ENCODE results near the gene PFKFB3. TPM values are rescaled to one million over a fixed set of nuclear protein-coding genes. Genes with fewer than 3 reads are reported as not detected.

PFKFB3 gene
- total RNA-seq, 1 donor = 19.2 TPM

DNA sequence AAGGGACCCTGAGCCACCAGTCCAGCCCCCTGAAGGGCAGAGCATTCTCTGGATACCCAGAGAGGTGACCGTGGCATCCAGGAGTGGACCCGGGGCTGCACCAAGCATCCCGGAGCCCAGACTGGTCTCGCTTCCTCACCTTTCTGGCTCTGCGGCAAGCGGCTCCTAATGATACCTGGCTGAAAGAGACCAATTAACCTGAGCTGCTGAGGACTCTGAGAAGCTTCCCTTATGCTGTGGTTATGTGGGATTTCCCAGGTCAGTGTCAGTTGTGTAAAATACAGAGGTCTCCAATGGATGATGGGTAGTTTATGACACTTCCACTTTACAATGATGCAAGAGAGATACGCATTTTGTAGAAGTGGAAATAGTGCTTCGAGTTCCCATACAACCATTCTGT lies 51.5 kb downstream of the PFKFB3 start:
- TF ChIP-seq, protein P1, sequence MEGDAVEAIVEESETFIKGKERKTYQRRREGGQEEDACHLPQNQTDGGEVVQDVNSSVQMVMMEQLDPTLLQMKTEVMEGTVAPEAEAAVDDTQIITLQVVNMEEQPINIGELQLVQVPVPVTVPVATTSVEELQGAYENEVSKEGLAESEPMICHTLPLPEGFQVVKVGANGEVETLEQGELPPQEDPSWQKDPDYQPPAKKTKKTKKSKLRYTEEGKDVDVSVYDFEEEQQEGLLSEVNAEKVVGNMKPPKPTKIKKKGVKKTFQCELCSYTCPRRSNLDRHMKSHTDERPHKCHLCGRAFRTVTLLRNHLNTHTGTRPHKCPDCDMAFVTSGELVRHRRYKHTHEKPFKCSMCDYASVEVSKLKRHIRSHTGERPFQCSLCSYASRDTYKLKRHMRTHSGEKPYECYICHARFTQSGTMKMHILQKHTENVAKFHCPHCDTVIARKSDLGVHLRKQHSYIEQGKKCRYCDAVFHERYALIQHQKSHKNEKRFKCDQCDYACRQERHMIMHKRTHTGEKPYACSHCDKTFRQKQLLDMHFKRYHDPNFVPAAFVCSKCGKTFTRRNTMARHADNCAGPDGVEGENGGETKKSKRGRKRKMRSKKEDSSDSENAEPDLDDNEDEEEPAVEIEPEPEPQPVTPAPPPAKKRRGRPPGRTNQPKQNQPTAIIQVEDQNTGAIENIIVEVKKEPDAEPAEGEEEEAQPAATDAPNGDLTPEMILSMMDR (IDR thresholded peaks at IDR 0.05; ENCODE audit: extremely low read depth, low read depth, low read length) = no peak
- no peak for DNase-seq (ENCODE audit: insufficient read length, low spot score, missing footprints)
- no peak overlapping the region for H3K4me2 ChIP-seq (ENCODE audit: insufficient read depth, low read length)

DNA sequence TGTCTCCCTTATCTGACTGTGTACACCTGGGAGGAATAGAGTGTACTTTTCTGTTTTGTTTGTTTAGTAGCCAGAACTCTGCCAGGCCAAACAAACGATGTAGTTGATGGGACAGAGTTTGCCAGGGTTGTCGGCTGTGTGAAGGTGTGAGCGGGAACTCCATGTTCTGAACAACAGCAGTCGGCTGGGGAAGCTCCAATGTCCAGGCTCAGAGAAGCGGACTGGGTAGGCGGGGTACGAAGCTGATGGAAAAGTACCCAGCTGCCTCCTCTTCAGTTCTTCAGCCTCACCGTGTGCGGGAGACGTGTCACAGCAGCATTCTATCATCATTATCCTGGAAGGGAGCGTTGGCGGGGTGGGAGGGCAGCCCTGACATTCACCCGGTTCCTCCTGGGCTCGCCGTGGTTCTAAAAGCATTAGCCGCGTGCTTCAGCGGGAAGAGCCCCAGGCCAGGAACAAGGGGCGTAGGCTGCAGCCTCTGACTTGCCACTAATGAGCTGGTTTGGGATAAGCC lies 52.9 kb downstream of the PFKFB3 start:
- Histone ChIP-seq H3K9me3 (ENCODE audit: low read depth, low read length) (no peaks in the 10 kb centered on the region), H3K4me1 (ENCODE audit: insufficient read depth, low read length) (no peaks in the 10 kb centered on the region), H2AFZ (ENCODE audit: low read length) (no peak overlapping the region), H3K27ac (ENCODE audit: low read depth, low read length) (no peak overlapping the region), H3K27me3 (ENCODE audit: insufficient read depth, low read length) (no peaks in the 10 kb centered on the region), H3K36me3 (ENCODE audit: insufficient read depth, low read length) (no peaks in the 10 kb centered on the region), H4K20me1 (ENCODE audit: insufficient read depth, low read length) (no peaks in the 10 kb centered on the region), H3K4me2 (ENCODE audit: insufficient read depth, low read length) (no peak overlapping the region), H3K4me3 (ENCODE audit: insufficient read depth, low read length) (no peak overlapping the region), H3K79me2 (ENCODE audit: insufficient read depth, low read length) (no peaks in the 10 kb centered on the region)
- TF ChIP-seq, protein P1 (IDR thresholded peaks at IDR 0.05; ENCODE audit: extremely low read depth, low read depth, low read length) = no peak
- peak; percentile 35 for DNase-seq (ENCODE audit: insufficient read length, low spot score, missing footprints)

More for the DNA sequence above, 51.5 kb downstream of the PFKFB3 start:
- H3K4me1 ChIP-seq (ENCODE audit: insufficient read depth, low read length) = no peaks in the 10 kb centered on the region
- no peaks in the 10 kb centered on the region for H4K20me1 ChIP-seq (ENCODE audit: insufficient read depth, low read length)
- H3K27ac ChIP-seq (ENCODE audit: low read depth, low read length) = no peak overlapping the region
- H3K79me2 ChIP-seq (ENCODE audit: insufficient read depth, low read length) = no peaks in the 10 kb centered on the region
- no peaks in the 10 kb centered on the region for H3K9me3 ChIP-seq (ENCODE audit: low read depth, low read length)
- H3K27me3 ChIP-seq (ENCODE audit: insufficient read depth, low read length) = no peaks in the 10 kb centered on the region
- no peak overlapping the region for H3K4me3 ChIP-seq (ENCODE audit: insufficient read depth, low read length)
- no peaks in the 10 kb centered on the region for H3K36me3 ChIP-seq (ENCODE audit: insufficient read depth, low read length)
- no peak overlapping the region for H2AFZ ChIP-seq (ENCODE audit: low read length)

DNA sequence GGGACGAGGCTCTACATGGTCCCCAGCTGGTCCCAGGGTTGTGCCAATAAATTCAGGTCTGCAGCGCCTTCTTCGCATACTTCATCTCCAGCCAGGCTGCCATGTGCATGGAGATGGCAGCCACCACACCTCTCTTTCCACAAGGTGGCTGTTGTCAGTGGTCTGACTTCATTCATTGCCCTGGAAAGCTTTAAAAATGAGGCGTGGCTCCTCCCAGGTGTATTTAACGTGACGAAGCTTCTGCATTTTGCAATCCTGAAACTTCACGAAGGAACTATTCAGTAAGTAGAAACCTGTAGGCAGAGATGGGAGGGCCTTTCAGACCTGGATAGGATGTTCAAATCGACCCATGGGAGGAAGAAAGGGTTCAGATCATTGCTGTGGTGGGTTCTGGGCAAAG lies 53.7 kb downstream of the PFKFB3 start:
- H3K4me2 ChIP-seq (ENCODE audit: insufficient read depth, low read length) = no peak overlapping the region
- H3K79me2 ChIP-seq (ENCODE audit: insufficient read depth, low read length) = no peaks in the 10 kb centered on the region

DNA sequence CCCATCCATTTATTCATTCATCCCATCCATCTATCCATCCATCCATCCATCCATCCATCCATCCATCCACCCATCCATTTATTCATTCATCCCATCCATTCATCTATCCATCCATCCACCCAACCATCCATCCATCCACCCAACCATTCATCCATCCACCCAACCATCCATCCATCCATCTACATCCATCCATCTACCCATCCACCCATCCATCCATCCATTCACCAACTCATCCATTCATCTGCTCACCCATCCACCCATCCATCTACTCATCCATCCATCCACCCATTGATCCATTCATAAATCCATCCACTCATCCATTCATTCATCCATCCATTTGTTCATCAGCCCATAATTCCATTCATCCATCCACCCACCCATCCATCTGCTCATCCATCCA lies 56.4 kb downstream of the PFKFB3 start:
- TF ChIP-seq, protein P1 (IDR thresholded peaks at IDR 0.05; ENCODE audit: extremely low read depth, low read depth, low read length) = no peak

More for the DNA sequence above, 53.7 kb downstream of the PFKFB3 start:
- Histone ChIP-seq H3K27me3 (ENCODE audit: insufficient read depth, low read length) (no peaks in the 10 kb centered on the region), H2AFZ (ENCODE audit: low read length) (no peak overlapping the region), H3K4me3 (ENCODE audit: insufficient read depth, low read length) (no peak overlapping the region), H4K20me1 (ENCODE audit: insufficient read depth, low read length) (no peaks in the 10 kb centered on the region), H3K36me3 (ENCODE audit: insufficient read depth, low read length) (no peaks in the 10 kb centered on the region), H3K9me3 (ENCODE audit: low read depth, low read length) (no peaks in the 10 kb centered on the region), H3K4me1 (ENCODE audit: insufficient read depth, low read length) (no peaks in the 10 kb centered on the region), H3K27ac (ENCODE audit: low read depth, low read length) (no peak overlapping the region)
- no peak for DNase-seq (ENCODE audit: insufficient read length, low spot score, missing footprints)
- TF ChIP-seq, protein P1 (IDR thresholded peaks at IDR 0.05; ENCODE audit: extremely low read depth, low read depth, low read length) = no peak

More for the DNA sequence above, 56.4 kb downstream of the PFKFB3 start:
- H3K4me2 ChIP-seq (ENCODE audit: insufficient read depth, low read length) = no peak overlapping the region
- H3K36me3 ChIP-seq (ENCODE audit: insufficient read depth, low read length) = no peaks in the 10 kb centered on the region
- no peak overlapping the region for H2AFZ ChIP-seq (ENCODE audit: low read length)
- H3K4me3 ChIP-seq (ENCODE audit: insufficient read depth, low read length) = no peak overlapping the region
- no peaks in the 10 kb centered on the region for H3K27me3 ChIP-seq (ENCODE audit: insufficient read depth, low read length)
- no peaks in the 10 kb centered on the region for H4K20me1 ChIP-seq (ENCODE audit: insufficient read depth, low read length)
- no peak for DNase-seq (ENCODE audit: insufficient read length, low spot score, missing footprints)
- no peaks in the 10 kb centered on the region for H3K79me2 ChIP-seq (ENCODE audit: insufficient read depth, low read length)
- H3K4me1 ChIP-seq (ENCODE audit: insufficient read depth, low read length) = no peaks in the 10 kb centered on the region
- no peaks in the 10 kb centered on the region for H3K9me3 ChIP-seq (ENCODE audit: low read depth, low read length)
- no peak overlapping the region for H3K27ac ChIP-seq (ENCODE audit: low read depth, low read length)

Data from osteoblast (primary cell).